ENCODE results near the gene IGF2. TPM values are rescaled to one million over a fixed set of nuclear protein-coding genes. Genes with fewer than 3 reads are reported as not detected.

Gene IGF2
- total RNA-seq, 1 donor from 2014 or later = 21.5 TPM

DNA sequence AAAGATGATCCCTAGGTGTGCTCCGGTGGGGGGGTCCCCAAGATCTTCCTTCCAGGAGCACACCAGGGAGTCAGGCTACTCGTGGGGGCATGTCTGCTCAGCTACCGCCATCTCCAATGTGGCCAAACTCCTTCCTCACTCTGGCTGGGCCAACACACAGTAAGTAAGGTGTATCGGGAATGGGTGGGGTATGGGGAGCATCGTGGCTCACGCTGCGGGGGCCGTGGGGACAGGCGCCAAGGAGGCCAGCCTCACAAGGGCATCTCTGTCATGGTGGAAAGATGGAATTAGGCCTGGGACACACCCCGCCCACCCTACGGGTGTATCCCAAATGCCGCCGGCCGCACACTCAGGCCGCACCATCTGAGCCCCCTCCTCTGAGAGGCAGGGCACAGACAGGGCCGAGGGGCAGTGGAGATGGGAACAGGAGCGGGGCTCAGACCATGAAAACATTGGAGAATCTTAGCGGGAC is 8.3 kb downstream of the IGF2 start:
- peaks cover 5% of the 10 kb centered on the region for H3K9me3 Mint-ChIP-seq (ENCODE audit: unreplicated experiment)
- peaks cover 1% of the 10 kb centered on the region for H3K27me3 Mint-ChIP-seq (ENCODE audit: unreplicated experiment)
- H3K27ac Mint-ChIP-seq (ENCODE audit: unreplicated experiment) = no peak overlapping the region
- DNase-seq = peak; percentile 10
- no peak overlapping the region for H3K4me3 Mint-ChIP-seq (ENCODE audit: unreplicated experiment)
- no peak for TF ChIP-seq CTCF (IDR thresholded peaks at IDR 0.05; ENCODE audit: partially characterized antibody, unreplicated experiment)
- H3K36me3 Mint-ChIP-seq (ENCODE audit: unreplicated experiment) = peaks cover 10% of the 10 kb centered on the region
- H3K4me1 Mint-ChIP-seq (ENCODE audit: low read depth, unreplicated experiment) = peaks cover 9% of the 10 kb centered on the region

GRCh38 chr11:2129699-2130366 is 9.4 kb downstream of the IGF2 start:
- peaks cover 3% of the 10 kb centered on the region for H3K9me3 Mint-ChIP-seq (ENCODE audit: unreplicated experiment)
- H3K4me1 Mint-ChIP-seq (ENCODE audit: low read depth, unreplicated experiment) = peaks cover 9% of the 10 kb centered on the region
- H3K27me3 Mint-ChIP-seq (ENCODE audit: unreplicated experiment) = peaks cover 2% of the 10 kb centered on the region
- H3K27ac Mint-ChIP-seq (ENCODE audit: unreplicated experiment) = no peak overlapping the region
- peaks cover 10% of the 10 kb centered on the region for H3K36me3 Mint-ChIP-seq (ENCODE audit: unreplicated experiment)
- peak; percentile 10 for DNase-seq
- TF ChIP-seq CTCF (IDR thresholded peaks at IDR 0.05; ENCODE audit: partially characterized antibody, unreplicated experiment) = no peak
- H3K4me3 Mint-ChIP-seq (ENCODE audit: unreplicated experiment) = no peak overlapping the region

- Mint-ChIP-seq H3K4me3 (ENCODE audit: unreplicated experiment) (no peak overlapping the region), H3K9me3 (ENCODE audit: unreplicated experiment) (peaks cover 3% of the 10 kb centered on the region), H3K36me3 (ENCODE audit: unreplicated experiment) (peaks cover 10% of the 10 kb centered on the region), H3K27ac (ENCODE audit: unreplicated experiment) (no peak overlapping the region), H3K4me1 (ENCODE audit: low read depth, unreplicated experiment) (peaks cover 9% of the 10 kb centered on the region), H3K27me3 (ENCODE audit: unreplicated experiment) (peaks cover 3% of the 10 kb centered on the region)
- DNase-seq = no peak
- no peak for TF ChIP-seq CTCF (IDR thresholded peaks at IDR 0.05; ENCODE audit: partially characterized antibody, unreplicated experiment)
Observed at GRCh38 chr11:2129308-2129698, 9.9 kb downstream of the IGF2 start.

DNA sequence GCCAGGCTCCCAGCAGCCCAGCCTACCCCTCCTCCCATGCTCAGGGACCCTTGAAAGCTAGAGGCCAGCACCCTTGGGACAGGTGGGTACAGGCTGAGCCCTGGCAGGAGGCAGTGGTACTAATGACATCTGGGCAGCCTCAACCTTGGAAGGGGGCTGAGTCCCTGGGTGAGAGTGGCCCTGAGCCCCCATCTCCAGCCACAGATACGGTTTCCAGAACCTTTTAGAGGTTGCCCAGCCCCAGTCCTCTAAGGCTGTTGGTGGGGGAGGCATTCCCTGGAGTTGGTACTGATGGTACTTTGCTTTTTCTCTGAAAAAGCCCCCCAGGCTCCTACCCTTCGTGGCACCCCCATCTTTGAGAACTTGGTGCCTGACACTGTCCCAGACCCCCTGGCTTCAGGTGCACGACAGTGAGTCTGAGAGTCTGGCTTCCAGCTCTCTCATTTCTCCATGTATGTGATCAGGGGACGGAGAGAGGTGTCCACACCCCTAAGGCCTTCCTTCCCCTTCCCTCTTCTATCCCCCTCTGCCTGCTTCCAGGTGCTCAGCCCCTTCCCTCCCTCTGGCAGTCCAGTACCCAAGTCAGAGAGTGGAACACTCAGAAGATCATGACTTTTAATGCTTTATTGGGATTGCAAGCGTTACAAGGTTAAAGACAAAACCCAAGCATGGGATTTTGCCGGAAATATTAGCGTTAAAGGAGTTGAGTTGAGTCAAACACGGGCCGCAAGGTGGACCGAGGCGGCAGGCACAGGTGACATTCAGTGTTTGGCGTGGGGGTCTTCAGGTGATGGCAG is 10.5 kb downstream of the IGF2 start:
- Mint-ChIP-seq H3K9me3 (ENCODE audit: unreplicated experiment) (peaks cover 5% of the 10 kb centered on the region), H3K36me3 (ENCODE audit: unreplicated experiment) (peaks cover 10% of the 10 kb centered on the region), H3K4me3 (ENCODE audit: unreplicated experiment) (no peak overlapping the region), H3K27me3 (ENCODE audit: unreplicated experiment) (peaks cover 4% of the 10 kb centered on the region), H3K27ac (ENCODE audit: unreplicated experiment) (no peak overlapping the region), H3K4me1 (ENCODE audit: low read depth, unreplicated experiment) (peaks cover 9% of the 10 kb centered on the region)
- no peak for TF ChIP-seq CTCF (IDR thresholded peaks at IDR 0.05; ENCODE audit: partially characterized antibody, unreplicated experiment)
- DNase-seq = no peak

DNA sequence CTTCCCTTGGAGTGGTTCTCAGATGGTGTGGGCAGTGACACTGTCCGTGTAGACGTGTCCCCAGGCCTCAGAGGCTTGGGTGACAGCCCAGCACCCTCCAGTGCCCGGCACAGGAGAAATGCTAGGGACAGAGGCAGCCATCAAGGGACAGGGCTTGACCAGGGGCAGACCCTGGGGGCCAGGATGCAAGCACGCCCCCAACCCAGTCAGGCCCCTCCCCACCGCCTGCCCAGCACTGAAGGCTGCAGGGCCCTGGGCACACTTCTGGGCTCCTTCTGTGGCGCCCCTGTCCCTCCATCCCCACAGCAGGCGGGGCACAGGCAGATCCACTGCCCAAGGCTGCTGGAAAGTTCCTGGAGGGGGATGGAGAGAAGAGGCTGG is 11.1 kb downstream of the IGF2 start:
- Mint-ChIP-seq H3K9me3 (ENCODE audit: unreplicated experiment) (peaks cover 7% of the 10 kb centered on the region), H3K27me3 (ENCODE audit: unreplicated experiment) (peaks cover 5% of the 10 kb centered on the region), H3K4me3 (ENCODE audit: unreplicated experiment) (no peak overlapping the region)

More for the DNA sequence above, 11.1 kb downstream of the IGF2 start:
- peaks cover 10% of the 10 kb centered on the region for H3K36me3 Mint-ChIP-seq (ENCODE audit: unreplicated experiment)
- TF ChIP-seq CTCF (IDR thresholded peaks at IDR 0.05; ENCODE audit: partially characterized antibody, unreplicated experiment) = no peak
- H3K4me1 Mint-ChIP-seq (ENCODE audit: low read depth, unreplicated experiment) = peaks cover 9% of the 10 kb centered on the region
- peak; percentile 10 for DNase-seq
- H3K27ac Mint-ChIP-seq (ENCODE audit: unreplicated experiment) = no peak overlapping the region
